Adrenal gland (tissue), 5 donors: ENCODE results near the gene CLEC4M.

Source experiments
- CTCF ChIP-seq, 6 experiments: fragments of 450-650 bp in 4 of 6; fragments of 200-600 bp in 2 of 6; sonication (generic) in 1 of 6; IDR thresholded peaks; 1 replicate in 5 of 6; 2 replicates in 1 of 6; pipeline versions ENCODE4 v1.5.1 to v1.8.0; 2016 to 2021; ENCODE audit warnings: antibody characterized with exemption in 6 of 6, mild to moderate bottlenecking in 2 of 6, moderate library complexity in 1 of 6
- POLR2A ChIP-seq, 2 donors: fragments of 450-650 bp; IDR thresholded peaks; one replicate each; pipeline ENCODE4 v1.6.1; 2017; ENCODE audit warnings: antibody characterized with exemption in 2 of 2, mild to moderate bottlenecking in 2 of 2, moderate library complexity in 1 of 2
- donor health status: DM: no; HTN: no; CAD: no.

GRCh38 chr19:7788178-7788932 lies 25.3 kb downstream of the CLEC4M start:
- TF ChIP-seq CTCF (IDR thresholded peaks at IDR 0.05) (no peak), POLR2A (IDR thresholded peaks at IDR 0.05) (no peak)
